NK-92 (cell line): ENCODE measurements around the gene PWWP2B.

Source experiments
- DNase-seq: peaks from one replicate; lab custom pipeline; 2025; ENCODE audit not compliant: unreplicated experiment; lab: John Stamatoyannopoulos, UW

PWWP2B gene

DNA sequence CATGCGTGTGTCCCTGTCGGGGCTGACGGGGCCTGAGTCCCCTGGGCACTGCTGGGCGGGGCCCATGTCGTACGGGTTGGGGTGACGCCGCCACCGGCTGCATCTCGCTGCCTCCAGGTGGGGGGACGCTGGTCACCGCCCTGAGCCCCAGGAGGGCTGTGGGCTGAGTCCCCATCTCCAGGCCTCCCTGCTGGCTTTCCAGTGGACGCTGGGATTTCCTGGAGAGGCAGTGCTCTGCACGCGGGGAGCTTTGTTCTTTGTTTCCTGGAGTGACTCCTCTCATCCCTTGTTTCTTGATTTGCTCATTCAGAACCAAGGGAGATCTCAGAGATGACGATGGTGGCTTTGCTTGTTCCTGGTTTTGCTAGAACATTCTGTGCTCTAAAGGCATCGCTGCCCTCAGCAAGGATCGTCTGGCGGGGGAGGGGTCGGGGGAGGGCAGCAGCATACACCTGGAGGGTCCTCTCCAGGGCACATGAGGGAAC lies 21.0 kb downstream of the PWWP2B start:
- DNase-seq, result no peak

DNA sequence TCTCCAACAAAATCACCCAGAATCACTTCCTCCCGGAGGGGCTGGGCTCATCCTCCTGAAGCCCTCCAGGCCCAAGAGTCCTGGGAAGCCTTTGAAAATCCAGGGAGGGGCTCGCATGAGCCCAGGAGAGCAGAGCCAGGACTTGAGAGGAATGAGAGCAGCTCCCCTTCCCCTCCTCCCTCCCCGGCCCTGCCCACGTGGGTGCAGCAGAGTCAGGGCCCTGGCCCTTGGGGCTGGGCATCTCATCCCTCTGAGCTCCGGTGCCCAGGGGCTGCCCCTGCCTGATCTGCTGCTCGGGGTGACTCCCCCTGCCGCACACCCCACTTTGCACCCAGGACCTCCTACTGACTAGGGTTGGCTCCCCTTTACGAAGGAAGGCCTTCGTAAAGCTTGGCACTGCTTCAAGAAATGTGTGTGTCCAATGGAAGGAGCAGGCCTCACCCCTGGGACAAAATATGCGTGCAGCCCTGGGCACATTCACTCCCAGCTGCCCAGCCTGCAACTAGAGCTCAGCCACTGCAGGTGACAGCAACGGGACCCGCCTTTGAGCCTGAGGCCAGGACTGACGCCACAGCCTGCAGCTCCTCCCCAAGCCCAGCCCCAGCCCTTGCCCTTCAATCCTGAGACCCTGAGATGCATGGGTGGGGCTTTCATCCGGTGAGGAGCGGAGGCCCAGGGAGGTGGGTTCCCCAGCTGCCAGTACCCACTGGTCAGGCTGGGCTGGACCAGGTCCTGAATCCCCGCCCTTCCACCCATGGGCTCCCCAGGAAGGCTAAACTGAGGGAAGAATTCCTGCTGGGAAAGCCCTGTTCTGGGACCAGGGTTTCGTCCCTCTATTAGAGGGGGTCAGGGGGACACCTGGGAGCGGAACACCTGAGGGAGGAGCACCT lies 21.8 kb downstream of the PWWP2B start:
- DNase-seq, result no peak

DNA sequence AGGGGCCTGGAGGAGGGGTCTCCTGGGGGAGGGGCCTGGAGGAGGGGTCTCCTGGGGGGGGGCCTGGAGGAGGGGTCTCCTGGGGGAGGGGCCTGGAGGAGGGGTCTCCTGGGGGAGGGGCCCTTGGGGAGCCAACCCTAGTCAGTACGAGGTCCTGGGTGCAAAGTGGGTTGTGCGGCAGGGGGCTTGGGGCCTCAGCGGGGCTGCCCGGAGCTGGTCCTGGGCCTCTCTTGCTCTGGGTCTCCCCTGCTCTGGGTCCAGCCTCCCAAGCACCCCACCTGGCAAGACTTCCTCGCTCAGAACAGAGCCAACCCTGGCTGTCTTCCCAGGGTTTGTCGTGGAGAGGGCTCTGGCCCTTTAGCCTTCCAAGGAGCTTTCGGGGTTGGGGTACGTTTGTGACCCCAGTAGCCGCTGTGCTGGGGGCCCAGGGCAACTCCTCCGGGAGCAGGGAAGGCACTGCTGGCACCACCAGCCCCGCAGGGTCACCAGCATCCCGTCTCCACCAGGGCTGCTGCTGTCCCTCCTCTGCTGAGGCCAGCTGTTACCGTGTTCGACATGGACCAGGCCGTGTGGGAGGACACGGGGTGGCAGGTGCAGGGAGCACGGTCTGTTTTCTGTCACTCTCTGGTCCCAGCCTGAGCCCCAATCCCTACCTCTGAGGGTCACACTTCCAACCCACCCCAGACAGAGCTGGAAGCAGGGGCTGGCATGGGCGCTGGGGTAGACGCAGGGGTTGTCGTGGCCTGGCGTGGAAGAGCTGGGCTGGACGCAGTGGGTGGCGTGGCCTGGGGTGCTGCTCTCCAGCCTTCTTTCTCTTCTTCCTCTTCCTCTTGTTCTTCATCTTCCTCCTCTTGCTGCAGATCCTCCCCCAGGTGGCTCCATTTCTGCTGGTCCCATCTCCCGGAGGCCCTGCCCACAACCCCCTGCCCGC lies 22.8 kb downstream of the PWWP2B start:
- DNase-seq, result no peak

DNA sequence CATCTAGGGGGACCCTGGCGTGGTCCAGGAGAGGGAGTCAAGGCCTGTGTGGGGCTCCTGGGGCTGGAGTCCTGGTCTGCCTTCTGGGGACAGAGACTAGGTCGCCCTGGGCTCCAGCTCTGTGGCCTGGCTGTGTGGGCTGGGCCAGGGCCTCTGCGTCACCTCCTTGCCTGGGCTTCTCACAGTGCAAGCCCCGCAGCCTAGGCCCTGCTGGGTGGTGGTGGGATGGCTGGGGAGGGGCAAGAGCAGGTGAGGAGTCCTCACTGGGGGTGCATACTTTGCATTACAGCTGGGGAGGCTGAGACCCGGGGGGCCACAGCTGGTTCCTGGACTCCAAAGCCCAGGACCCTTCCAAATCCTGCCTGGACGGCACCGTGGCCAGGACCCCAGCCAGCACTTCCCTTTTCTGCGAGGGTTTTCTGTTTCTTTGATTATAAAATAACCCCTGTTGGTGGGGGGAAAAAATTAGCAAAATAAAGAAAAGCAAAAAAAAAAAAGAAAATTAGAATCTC lies 23.5 kb downstream of the PWWP2B start:
- no peak for DNase-seq

DNA sequence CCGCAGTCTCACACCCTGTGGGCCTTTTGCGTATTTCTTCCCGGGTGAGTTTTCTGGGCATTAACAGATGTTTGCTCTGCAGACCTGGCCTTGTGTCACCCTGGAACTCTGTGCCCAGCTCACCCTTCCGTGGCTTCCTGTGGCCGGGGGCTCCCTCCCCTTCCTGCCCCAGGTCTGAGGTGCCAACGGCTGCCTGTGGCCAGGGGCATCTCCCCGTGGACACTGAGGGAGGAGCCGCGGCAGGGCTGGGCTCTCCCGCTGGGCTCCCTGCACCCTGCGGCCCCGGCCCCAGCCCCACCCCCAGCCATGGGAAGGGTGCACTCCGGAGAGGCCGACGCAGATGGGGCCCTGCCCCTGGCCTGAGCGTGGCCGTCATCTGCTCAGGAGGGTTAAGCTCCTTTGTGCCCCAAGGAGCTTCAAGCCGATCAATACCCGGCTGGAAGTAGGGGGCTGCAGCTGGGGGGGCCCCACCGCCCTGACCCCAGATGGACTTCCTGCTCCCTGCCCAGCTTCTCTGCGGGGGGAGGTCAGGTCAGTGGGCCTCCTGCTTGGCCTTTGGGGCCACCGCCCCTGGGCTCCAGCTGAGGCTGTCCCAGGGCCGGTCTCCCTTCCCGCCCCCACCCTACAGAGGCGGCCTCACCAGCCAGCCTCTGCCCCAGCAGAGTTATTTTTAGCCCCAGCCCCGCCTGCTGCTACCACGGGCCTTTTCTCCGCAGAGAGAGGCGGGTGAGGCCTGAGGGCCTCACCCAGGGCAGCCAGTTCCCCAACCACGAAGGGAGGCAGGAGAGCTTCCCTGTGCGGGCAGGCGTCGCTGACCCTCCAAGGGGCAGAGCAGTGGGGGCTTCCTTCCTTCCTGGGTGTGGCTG lies 24.2 kb downstream of the PWWP2B start:
- no peak for DNase-seq

DNA sequence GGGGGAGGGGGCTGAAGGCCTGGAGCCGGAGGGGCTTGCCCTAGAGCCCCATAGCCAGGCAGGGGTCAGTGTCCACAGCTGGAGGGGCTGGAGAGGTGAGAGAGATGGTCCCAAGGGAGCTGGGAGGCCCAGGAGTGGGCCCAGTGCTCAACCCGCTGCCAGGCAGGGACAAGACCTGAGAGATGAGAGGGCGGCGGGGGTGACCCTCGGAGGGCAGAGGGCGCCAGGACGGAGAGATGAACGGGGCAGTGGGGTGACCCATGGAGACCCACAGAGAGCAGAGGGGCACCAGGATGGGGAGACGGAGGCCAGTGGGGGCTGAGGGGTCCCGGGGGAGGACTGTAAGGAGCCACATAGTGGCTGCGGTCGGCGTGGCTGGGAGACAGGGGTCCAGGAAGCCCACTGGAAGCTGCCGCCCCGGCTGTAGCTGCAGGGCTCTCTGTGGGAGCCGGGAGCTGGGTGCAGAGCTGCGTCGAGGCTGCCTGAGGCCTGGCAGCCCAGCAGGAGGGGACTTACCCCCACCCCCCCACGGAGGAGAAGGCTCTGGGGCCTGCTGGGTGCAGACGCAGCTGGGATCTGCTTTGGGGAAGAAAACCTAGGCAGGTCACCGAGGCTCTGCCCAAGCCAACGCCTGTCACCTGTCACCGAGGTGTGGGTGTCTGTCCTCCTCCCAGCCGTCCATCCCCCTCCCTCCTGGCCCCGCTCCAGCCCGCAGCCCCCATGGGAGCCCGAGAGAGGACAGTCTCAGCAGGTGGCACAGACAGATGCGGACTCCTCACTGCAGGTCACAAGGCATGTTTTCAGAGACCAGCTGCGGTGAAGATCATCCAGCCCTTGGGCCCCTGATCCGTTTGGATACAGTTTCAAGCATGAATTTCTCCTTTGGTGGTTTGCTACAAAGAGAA lies 25.1 kb downstream of the PWWP2B start:
- DNase-seq, result no peak

DNA sequence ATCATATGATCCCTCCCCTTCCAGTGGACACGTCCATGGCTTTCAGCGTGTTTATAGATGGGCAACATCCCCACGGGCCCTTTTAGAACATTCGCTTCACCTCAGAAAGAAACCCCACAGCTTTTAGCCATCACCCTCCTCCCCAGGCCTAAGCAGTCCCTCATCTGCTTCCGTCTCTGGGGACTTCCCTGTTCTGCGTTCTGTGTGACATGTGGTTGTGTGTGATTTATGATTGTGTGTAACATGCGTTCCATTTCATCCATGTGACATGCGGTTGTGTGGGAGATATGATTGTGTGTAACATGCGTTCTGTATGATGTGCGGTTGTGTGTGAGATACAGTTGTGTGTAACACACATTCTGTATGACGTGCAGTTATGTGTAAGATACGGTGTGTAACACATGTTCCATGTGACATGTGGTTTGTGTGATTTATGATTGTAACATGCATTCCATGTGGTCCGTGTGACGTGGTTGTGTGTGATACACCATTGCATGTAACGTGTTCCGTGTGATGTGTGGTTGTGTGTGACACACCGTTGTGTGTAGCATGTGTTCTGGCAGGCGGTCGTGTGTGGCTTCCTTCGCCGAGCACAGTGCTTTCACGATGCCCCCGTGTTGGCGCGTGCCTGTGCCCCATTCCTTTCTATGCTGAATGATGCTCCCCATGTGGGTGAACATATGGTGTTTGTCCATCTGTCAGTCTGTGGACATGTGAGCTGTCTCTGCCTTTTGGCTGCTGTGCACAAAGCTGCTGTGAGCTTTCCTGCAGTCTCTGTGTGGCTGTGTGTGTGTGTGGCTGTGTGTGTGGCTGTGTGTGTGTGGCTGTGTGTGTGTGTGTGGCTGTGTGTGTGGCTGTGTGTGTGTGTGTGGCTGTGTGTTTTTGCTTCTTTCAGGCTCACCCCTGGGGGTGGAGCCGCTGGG lies 26.2 kb downstream of the PWWP2B start:
- DNase-seq, result no peak

DNA sequence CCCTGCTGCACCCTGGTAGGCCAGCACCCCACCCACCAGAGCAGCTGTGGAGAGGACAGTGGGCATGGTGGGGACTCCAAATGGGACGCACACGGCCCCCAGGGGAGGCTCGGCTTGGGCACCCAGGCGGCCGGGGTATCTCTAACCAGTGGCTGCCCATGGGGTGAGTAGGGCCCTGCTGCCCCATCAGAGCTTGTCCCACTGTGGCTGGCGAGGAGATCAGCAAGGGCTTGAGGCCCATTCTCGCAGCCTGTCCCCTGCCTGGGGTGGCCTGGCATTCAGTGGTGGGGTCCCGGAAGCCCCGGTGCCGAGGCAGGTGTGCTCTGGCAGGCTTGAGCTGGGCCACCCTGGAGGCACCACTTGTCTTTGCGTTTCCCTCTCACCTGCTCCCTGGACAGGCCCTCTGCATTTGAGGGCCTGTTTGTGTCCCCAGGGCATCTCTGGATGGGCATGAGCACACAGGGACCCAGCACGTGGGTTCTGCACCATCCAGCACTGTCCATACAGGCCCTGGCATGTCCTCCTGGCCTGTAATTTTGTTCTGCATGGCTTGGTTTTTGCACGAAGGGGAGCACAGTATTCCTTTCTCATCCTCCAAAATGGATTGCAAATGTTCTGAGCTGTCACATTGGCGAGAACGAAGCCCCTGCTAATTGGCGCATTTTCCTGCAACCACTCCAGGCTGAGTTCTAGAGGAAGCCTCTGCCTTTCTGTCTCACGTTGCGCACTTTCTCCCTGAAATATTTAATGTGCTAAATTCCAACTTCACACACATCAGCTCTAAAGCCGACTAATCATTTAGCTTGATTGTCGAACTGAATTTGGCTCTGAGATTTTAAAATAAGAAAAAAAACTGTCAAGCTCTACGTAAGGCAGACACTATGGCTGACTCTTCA lies 27.2 kb downstream of the PWWP2B start:
- DNase-seq, result no peak

DNA sequence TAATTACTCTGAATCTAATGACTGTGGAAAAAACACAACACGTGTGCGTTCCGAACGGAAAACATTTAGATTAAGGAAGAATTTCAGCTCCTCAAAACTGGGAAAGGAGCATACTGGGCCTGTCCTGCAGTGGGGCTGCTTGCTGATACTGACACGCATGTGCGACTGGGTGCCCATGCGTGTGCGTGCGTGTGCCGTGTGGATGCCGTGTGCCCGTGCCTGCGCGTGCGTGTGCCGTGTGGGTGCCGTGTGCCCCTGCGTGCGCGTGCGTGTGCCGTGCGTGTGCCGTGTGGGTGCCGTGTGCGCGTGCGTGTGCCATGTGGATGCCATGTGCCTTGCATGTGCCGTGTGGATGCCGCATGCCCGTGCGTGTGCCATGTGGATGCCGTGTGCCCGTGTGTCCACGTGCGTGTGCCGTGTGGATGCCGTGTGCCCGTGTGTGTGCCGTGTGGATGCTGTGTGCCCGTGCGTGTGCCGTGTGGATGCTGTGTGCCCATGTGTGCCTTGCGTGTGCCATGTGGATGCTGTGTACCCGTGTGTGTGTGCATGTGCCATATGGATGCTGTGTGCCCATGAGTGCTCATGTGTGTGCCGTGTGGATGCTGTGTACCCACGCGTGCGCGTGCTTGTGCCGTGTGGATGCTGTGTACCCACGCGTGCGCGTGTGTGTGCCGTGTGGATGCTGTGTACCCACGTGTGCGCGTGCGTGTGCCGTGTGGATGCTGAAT lies 28.2 kb downstream of the PWWP2B start:
- DNase-seq, result no peak

DNA sequence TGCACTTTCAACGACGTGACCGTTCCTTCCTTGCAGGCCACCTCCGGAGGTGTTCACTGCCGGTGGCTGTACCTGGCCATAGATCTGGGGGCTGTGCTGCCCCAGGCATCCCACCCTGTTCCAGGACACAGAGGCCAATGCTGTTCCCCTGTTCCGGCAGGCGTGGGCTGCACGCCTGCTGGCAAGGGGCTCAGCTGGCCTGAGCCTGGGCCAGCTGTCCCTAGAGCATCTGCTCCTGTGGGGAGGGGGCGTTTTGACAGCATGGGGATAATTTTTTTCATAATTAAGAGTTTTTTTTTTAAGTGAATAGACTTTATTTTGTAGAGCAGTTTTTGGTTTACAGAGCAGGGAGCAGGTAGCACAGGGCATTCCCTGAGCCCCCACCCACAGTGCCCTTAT lies 28.8 kb downstream of the PWWP2B start:
- DNase-seq, result no peak

DNA sequence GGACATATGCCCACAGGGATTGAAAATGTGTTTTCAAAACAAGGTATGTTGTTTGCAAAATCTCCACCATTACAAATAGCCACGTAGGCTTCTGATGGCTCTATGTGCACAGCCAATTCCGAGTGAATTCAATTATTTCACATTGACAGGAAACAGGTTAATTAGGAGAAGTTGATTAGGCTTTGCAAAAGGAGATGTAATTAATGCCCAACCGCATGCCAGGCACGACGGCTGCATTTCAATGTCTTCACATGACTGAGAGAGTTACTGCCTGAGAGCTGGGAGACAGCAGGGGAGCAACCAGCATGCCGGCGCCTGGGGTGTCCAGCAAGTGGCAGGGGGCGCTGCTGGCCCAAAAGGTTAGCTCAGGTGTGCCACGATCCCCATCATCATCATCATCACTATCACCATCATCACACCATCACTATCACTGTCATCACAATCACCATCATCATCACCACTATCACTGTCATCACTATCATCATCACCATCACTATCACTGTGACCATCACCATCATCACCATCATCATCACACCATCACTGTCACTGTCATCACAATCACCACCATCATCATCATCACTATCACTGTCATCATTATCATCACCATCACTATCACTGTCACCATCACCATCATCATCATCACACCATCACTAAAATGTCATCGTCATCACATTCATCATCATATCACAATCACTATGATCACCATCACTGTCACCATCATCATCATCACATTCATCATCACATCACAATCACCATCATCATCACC lies 30.2 kb downstream of the PWWP2B start:
- DNase-seq, result no peak

DNA sequence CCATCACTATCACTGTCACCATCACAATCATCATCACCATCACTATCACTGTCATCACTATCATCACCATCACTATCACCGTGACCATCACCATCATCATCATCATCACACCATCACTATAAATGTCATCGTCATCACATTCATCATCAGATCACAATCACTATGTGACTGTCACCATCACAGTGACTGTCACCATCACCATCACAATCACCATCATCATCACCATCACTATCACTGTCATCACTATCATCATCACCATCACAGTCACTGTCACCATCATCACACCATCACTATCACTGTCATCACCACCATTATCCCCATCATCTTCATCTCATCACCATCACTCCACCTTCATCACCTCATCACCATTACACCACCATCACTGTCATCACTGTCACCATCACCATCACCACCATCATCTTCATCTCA lies 31.0 kb downstream of the PWWP2B start:
- no peak for DNase-seq

DNA sequence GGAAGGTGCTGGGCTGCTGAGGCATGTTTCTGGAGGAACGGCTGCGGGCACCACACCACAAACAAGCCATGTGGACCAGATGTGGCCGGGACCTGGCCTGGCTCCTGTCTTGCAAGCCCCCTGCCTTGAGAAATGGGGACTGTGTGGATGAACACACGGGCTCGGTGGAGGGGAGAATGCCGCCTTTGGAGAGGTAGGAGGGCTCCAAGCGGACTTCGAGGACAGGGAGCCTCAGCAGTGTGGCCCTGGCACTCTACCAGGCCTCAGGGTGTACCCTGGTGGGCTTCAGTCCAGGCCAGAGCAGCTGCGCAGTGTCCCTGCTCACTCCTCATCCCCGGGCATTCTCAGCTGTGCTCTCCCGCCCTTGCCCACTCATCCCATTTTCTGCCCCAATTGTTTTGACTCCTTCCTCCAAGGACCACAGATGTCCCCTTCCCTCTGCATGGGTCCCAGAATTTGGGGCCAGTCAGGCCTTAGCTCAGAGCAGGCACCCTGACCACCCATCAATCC lies 31.5 kb downstream of the PWWP2B start:
- no peak for DNase-seq

DNA sequence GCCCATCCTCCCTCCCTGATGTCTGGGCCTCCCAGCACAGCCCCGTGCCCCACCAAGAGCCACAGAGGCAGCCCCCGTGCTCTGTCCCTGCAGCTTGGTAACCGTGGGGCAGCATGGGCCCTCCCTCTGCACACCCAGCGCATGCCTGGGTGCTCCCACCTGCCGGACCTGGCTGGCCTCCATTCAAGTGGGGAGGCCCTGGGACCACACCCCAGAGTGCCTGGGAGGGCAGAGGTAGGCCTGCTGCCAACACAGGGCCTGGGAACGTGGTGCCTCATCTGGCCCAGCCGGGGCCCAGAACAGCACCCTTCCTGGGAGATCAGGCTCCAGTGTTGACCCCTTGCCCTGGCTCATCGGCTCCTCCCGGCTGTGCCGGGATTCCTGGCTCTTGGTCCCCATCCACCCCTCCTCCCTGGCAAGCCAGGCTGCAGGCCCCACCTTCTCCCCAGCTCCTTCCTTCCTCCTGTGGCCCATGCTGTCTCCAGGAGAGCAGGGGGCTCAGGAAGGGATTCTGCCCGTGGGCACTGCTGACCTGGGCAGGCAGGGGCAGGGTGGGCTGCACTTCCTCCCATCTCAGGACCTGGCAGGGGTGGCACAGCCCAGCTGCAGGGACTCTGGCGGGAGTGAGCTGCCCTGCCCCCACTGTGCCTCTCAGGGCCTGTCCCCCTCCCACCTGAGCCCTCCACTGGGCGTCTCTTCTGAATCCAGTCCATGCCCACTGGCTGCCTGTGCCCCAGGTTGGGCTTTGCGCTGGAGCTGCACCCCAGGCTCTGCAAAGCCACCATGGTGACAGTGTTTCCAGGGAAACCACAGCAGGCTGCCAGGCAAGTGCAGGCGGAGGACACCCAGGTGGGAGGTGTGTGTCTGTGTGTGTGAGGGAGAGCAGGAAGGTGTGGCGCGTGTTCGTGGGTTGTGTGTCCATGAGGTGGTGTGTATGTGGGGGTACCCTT lies 32.6 kb downstream of the PWWP2B start:
- DNase-seq, result no peak

DNA sequence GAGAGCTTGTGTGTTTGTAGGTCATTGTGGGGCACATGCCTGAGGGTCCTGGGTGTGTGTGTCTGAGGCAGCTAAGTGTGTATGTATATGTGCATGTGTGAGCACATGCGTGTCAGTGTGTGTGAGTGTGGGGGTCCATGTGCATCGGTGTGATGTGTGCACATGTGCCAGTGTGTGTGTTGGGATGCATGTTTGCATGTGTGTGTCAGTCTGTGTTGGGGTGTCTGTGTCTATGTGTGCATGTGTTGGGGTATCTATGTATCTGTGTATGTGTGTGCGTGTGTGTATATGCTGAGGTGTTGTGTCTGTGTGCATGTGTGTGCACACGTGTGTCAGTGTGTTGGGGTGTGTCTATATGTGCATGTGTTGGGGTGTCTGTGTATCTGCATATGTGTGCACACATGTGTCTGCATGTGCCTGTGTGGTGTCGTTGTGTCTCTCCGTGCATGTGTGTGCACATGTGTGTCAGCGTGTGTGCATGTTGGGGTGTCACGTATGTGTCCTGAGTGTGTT lies 33.3 kb downstream of the PWWP2B start:
- DNase-seq, result no peak
